SK-MEL-5 (cell line): ENCODE results near the gene MARCHF10. TPM values are rescaled to one million over a fixed set of nuclear protein-coding genes. Genes with fewer than 3 reads are reported as not detected.

Experiments
- DNase-seq: peaks from one replicate; pipeline ENCODE4 v3.0.0-alpha.2; 2016; ENCODE audit warnings: low read depth, low spot score
- in situ Hi-C: cut with HindIII; loops from 2 replicates; pipeline ENCODE4 v1.10.0; 2016; ENCODE audit warnings: low sequenced_read_pairs, high pct_unique_total_duplicates, low pct_unique_long_range_greater_than_20kb
- total RNA-seq: library from RNA; depleted of rRNA; stranded (reverse); fragments of >200 nt; shearing (Covaris generic); gene quantifications from 2 replicates; pipeline ENCODE4 v1.2.3, GENCODE V29; 2014

MARCHF10 gene
- total RNA-seq, 1 experiment from 2014 or later, result 0.03 TPM

- DNase-seq, result no peak
- in situ Hi-C loops, result no loop called here
These were observed 142.5 kb downstream of the MARCHF10 start for GRCh38 chr17:62665599-62665998.

- DNase-seq, result no peak
- in situ Hi-C loops, result no loop called here
These were observed 143.6 kb downstream of the MARCHF10 start for GRCh38 chr17:62664336-62665120.

GRCh38 chr17:62663304-62663703, 144.8 kb downstream of the MARCHF10 start:
- no peak for DNase-seq
- in situ Hi-C loops, result no loop called here

- no peak for DNase-seq
- in situ Hi-C loops, result no loop called here
These were observed 145.3 kb downstream of the MARCHF10 start for GRCh38 chr17:62662855-62663254.

GRCh38 chr17:62661337-62661736, 146.8 kb downstream of the MARCHF10 start:
- no peak for DNase-seq
- in situ Hi-C loops, result no loop called here

- no peak for DNase-seq
- in situ Hi-C loops, result no loop called here
These were observed 147.4 kb downstream of the MARCHF10 start for GRCh38 chr17:62660629-62661118.

GRCh38 chr17:62658136-62658920, 149.8 kb downstream of the MARCHF10 start:
- no peak for DNase-seq
- in situ Hi-C loops, result no loop called here

GRCh38 chr17:62657690-62658089, 150.4 kb downstream of the MARCHF10 start:
- in situ Hi-C loops, result no loop called here
- no peak for DNase-seq

- DNase-seq, result no peak
- in situ Hi-C loops, result no loop called here
These were observed 150.9 kb downstream of the MARCHF10 start for GRCh38 chr17:62657145-62657665.

GRCh38 chr17:62656446-62656845, 151.7 kb downstream of the MARCHF10 start:
- DNase-seq, result no peak
- in situ Hi-C loops, result no loop called here

GRCh38 chr17:62655656-62656055, 152.5 kb downstream of the MARCHF10 start:
- in situ Hi-C loops, result no loop called here
- no peak for DNase-seq

- in situ Hi-C loops, result no loop called here
- DNase-seq, result no peak
These were observed 154.0 kb downstream of the MARCHF10 start for GRCh38 chr17:62653826-62654761.

- in situ Hi-C loops, result no loop called here
- DNase-seq, result no peak
These were observed 154.9 kb downstream of the MARCHF10 start for GRCh38 chr17:62653002-62653825.

GRCh38 chr17:62652251-62653001, 155.7 kb downstream of the MARCHF10 start:
- in situ Hi-C loops, result no loop called here

More at GRCh38 chr17:62652251-62653001, 155.7 kb downstream of the MARCHF10 start:
- DNase-seq, result no peak
